H1 (cell line): Measurements from ENCODE around the gene FOXC1. TPM values are rescaled to one million over a fixed set of nuclear protein-coding genes. Genes with fewer than 3 reads are reported as not detected.

ENCODE experiments used
- CTCF ChIA-PET: fragments of 300-600 bp; sonication (Branson Sonifier 250); formaldehyde crosslinking; loops from one replicate; lab custom pipeline; 2021; ENCODE audit not compliant: partially characterized antibody; lab: Charles Lee
- POLR2A ChIA-PET: fragments of 300-600 bp; sonication (Branson Sonifier 250); formaldehyde crosslinking; loops from one replicate; lab custom pipeline; 2021; ENCODE audit warnings: inconsistent platforms; ENCODE audit not compliant: partially characterized antibody; lab: Charles Lee
- DNase-seq, 2 experiments: peaks; one replicate each; pipeline versions ENCODE4 v3.0.0 to v3.0.0-alpha.2; 2010 to 2022; ENCODE audit warnings: low spot score in 2 of 2, low read depth in 1 of 2, mixed read lengths in 1 of 2
- FAIRE-seq: peaks from 2 replicates; lab custom pipeline; 2011; peaks lifted over from hg19 to GRCh38; lab: Jason Lieb, UNC
- H2AFZ ChIP-seq: 2 replicates; pipeline ENCODE4 v1.8.1; 2012; ENCODE audit warnings: low read length, inconsistent platforms
- H2AK5ac ChIP-seq: 2 replicates; pipeline ENCODE4 v1.6.1; 2013; ENCODE audit warnings: low read depth, low read length
- H2BK120ac ChIP-seq: replicated peaks from 2 replicates; pipeline ENCODE3; 2013; ENCODE audit warnings: low read depth, low read length, inconsistent platforms
- H2BK12ac ChIP-seq: 2 replicates; pipeline ENCODE4 v1.6.1; 2013; ENCODE audit warnings: low read depth, low read length
- H2BK15ac ChIP-seq: 2 replicates; pipeline ENCODE4 v1.6.1; 2013; ENCODE audit warnings: low read length
- H2BK20ac ChIP-seq: 2 replicates; pipeline ENCODE4 v1.6.1; 2013; ENCODE audit warnings: low read length
- H2BK5ac ChIP-seq: 2 replicates; pipeline ENCODE4 v1.6.1; 2013; ENCODE audit warnings: low read depth, low read length
- H3K14ac ChIP-seq: 2 replicates; pipeline ENCODE4 v1.6.1; 2013; ENCODE audit warnings: inconsistent platforms; ENCODE audit not compliant: insufficient read length
- H3K18ac ChIP-seq: 2 replicates; pipeline ENCODE4 v1.6.1; 2013; ENCODE audit warnings: low read length; ENCODE audit errors: extremely low read depth
- H3K23ac ChIP-seq: 2 replicates; pipeline ENCODE4 v1.6.1; 2013; ENCODE audit warnings: inconsistent platforms; ENCODE audit not compliant: insufficient read length
- H3K23me2 ChIP-seq: 2 replicates; pipeline ENCODE4 v1.6.1; 2013; ENCODE audit warnings: low read depth, low read length
- H3K27ac ChIP-seq: 2 replicates; pipeline ENCODE4 v1.6.1; 2011; ENCODE audit warnings: low read depth, low read length, inconsistent platforms
- H3K27me3 ChIP-seq, 4 experiments: replicated peaks in 1 of 4; 1 replicate in 1 of 4; 2 replicates in 3 of 4; pipeline versions ENCODE4 v1.6.1 to v1.8.1; 2011 to 2013; ENCODE audit warnings: low read length in 3 of 4, mild to moderate bottlenecking in 3 of 4, inconsistent platforms in 2 of 4, mixed read lengths in 2 of 4, moderate library complexity in 1 of 4; ENCODE audit not compliant: control insufficient read depth in 3 of 4, insufficient read depth in 3 of 4; ENCODE audit errors: extremely low read depth in 1 of 4
- H3K36me3 ChIP-seq, 4 experiments: 2 replicates each; pipeline versions ENCODE4 v1.6.1 to v1.8.1; 2011 to 2013; ENCODE audit warnings: mild to moderate bottlenecking in 4 of 4, low read length in 3 of 4, moderate library complexity in 2 of 4, control low read depth in 1 of 4, inconsistent platforms in 1 of 4; ENCODE audit not compliant: insufficient read depth in 4 of 4, control insufficient read depth in 2 of 4
- H3K4ac ChIP-seq: replicated peaks from 2 replicates; pipeline ENCODE3; 2013; ENCODE audit warnings: low read length, low read depth, mixed read lengths, inconsistent platforms; ENCODE audit not compliant: insufficient read length
- H3K4me1 ChIP-seq, 4 experiments: replicated peaks in 1 of 4; 1 replicate in 1 of 4; 2 replicates in 3 of 4; pipeline versions ENCODE4 v1.6.1 to v1.8.1; 2011 to 2013; ENCODE audit warnings: low read length in 3 of 4, inconsistent platforms in 2 of 4, mixed read lengths in 1 of 4; ENCODE audit not compliant: insufficient read depth in 4 of 4, control insufficient read depth in 3 of 4
- H3K4me2 ChIP-seq, 2 experiments: 2 replicates each; pipeline versions ENCODE4 v1.6.1 to v1.8.1; 2011 to 2013; ENCODE audit warnings: low read depth in 2 of 2, low read length in 2 of 2, control low read depth in 1 of 2, inconsistent platforms in 1 of 2, mild to moderate bottlenecking in 1 of 2; ENCODE audit not compliant: insufficient read depth in 1 of 2
- H3K4me3 ChIP-seq, 4 experiments: fragments of 200-600, 300-600 bp in 1 of 4; sonication (generic), shearing (Covaris generic), sonication (Bioruptor Twin) in 1 of 4; 2 replicates each; pipeline versions ENCODE4 v1.5.1 to v1.8.1; 2011 to 2016; ENCODE audit warnings: low read length in 4 of 4, low read depth in 3 of 4, control low read depth in 2 of 4, inconsistent platforms in 2 of 4, mild to moderate bottlenecking in 2 of 4, mixed read lengths in 1 of 4, moderate library complexity in 1 of 4; ENCODE audit not compliant: insufficient read depth in 2 of 4; ENCODE audit errors: extremely low read depth in 1 of 4
- H3K56ac ChIP-seq: replicated peaks from 2 replicates; pipeline ENCODE3; 2013; ENCODE audit warnings: low read depth, mild to moderate bottlenecking, mixed read lengths, low read length, inconsistent platforms; ENCODE audit not compliant: insufficient read length
- H3K79me1 ChIP-seq: 2 replicates; pipeline ENCODE4 v1.6.1; 2013; ENCODE audit warnings: low read depth, low read length, control low read depth
- H3K79me2 ChIP-seq, 2 experiments: 2 replicates each; pipeline versions ENCODE4 v1.6.1 to v1.8.1; 2012 to 2013; ENCODE audit warnings: low read length in 2 of 2, mild to moderate bottlenecking in 2 of 2, inconsistent platforms in 1 of 2; ENCODE audit not compliant: insufficient read depth in 2 of 2, control insufficient read depth in 1 of 2
- H3K9ac ChIP-seq, 4 experiments: replicated peaks in 1 of 4; 1 replicate in 1 of 4; 2 replicates in 3 of 4; pipeline versions ENCODE4 v1.6.1 to v1.8.1; 2011 to 2013; ENCODE audit warnings: low read depth in 3 of 4, low read length in 3 of 4, control low read depth in 2 of 4, mild to moderate bottlenecking in 2 of 4, moderate library complexity in 2 of 4, inconsistent platforms in 1 of 4; ENCODE audit errors: extremely low read depth in 1 of 4
- H3K9me3 ChIP-seq, 2 experiments: 2 replicates each; pipeline versions ENCODE4 v1.6.1 to v1.8.1; 2012 to 2013; ENCODE audit warnings: mild to moderate bottlenecking in 2 of 2, moderate library complexity in 2 of 2, control low read depth in 1 of 2, inconsistent platforms in 1 of 2, low read depth in 1 of 2, low read length in 1 of 2, mixed read lengths in 1 of 2; ENCODE audit not compliant: insufficient read depth in 2 of 2
- H4K20me1 ChIP-seq, 2 experiments: replicated peaks in 1 of 2; 2 replicates each; pipeline versions ENCODE3 to v1.8.1; 2011 to 2013; ENCODE audit warnings: inconsistent platforms in 2 of 2, low read length in 2 of 2, mild to moderate bottlenecking in 1 of 2; ENCODE audit not compliant: insufficient read depth in 2 of 2, control insufficient read depth in 1 of 2
- H4K5ac ChIP-seq: 2 replicates; pipeline ENCODE4 v1.6.1; 2013; ENCODE audit warnings: low read length, low read depth, mixed read lengths, inconsistent platforms; ENCODE audit not compliant: insufficient read length
- H4K8ac ChIP-seq: 2 replicates; pipeline ENCODE4 v1.8.0; 2013; ENCODE audit warnings: mild to moderate bottlenecking, moderate library complexity, low read length, inconsistent platforms; ENCODE audit not compliant: insufficient read depth; ENCODE audit errors: extremely low read depth
- H4K91ac ChIP-seq: replicated peaks from 2 replicates; pipeline ENCODE3; 2013; ENCODE audit warnings: low read length, mixed read lengths, inconsistent platforms; ENCODE audit not compliant: insufficient read length
- BACH1 ChIP-seq: IDR thresholded peaks from 2 replicates; pipeline ENCODE4 v1.6.1; 2012; ENCODE audit warnings: low read length, improper control_type of control experiment
- BRCA1 ChIP-seq: IDR thresholded peaks from 2 replicates; pipeline ENCODE4 v1.6.1; 2012; ENCODE audit warnings: low read depth, low read length, improper control_type of control experiment
- CEBPB ChIP-seq: IDR thresholded peaks from 2 replicates; pipeline ENCODE4 v1.6.1; 2012; ENCODE audit warnings: low read depth, low read length
- CHD2 ChIP-seq: IDR thresholded peaks from 2 replicates; pipeline ENCODE4 v1.6.1; 2012; ENCODE audit warnings: low read length, improper control_type of control experiment
- KDM5A ChIP-seq: fragments of 200-600 bp; IDR thresholded peaks from 2 replicates; pipeline ENCODE4 v1.7.1; 2012; ENCODE audit warnings: mild to moderate bottlenecking, low read length, inconsistent platforms, mixed read lengths
- MAX ChIP-seq: IDR thresholded peaks from 2 replicates; pipeline ENCODE4 v1.6.1; 2012; ENCODE audit warnings: inconsistent platforms
- NANOG ChIP-seq: IDR thresholded peaks from 2 replicates; pipeline ENCODE4 v1.6.1; 2011; ENCODE audit warnings: low read length, low read depth, mild to moderate bottlenecking, inconsistent platforms; ENCODE audit not compliant: insufficient read depth, poor library complexity, severe bottlenecking
- POLR2A ChIP-seq, 2 experiments: IDR thresholded peaks; 1 replicate in 1 of 2; 2 replicates in 1 of 2; pipeline ENCODE4 v1.6.1; 2011; ENCODE audit warnings: low read depth in 2 of 2, low read length in 2 of 2, mild to moderate bottlenecking in 2 of 2; ENCODE audit errors: control extremely low read depth in 1 of 2
- RAD21 ChIP-seq, 2 experiments: IDR thresholded peaks in 1 of 2; conservative IDR thresholded peaks in 1 of 2; 2 replicates each; pipeline ENCODE4 v1.6.1; 2011; ENCODE audit warnings: low read depth in 2 of 2, low read length in 2 of 2, improper control_type of control experiment in 1 of 2, inconsistent platforms in 1 of 2, mild to moderate bottlenecking in 1 of 2, moderate library complexity in 1 of 2
- SP2 ChIP-seq: IDR thresholded peaks from 2 replicates; pipeline ENCODE4 v1.6.1; 2012; ENCODE audit warnings: mild to moderate bottlenecking, low read length, inconsistent platforms
- SRF ChIP-seq: IDR thresholded peaks from 2 replicates; pipeline ENCODE4 v1.6.1; 2011; ENCODE audit warnings: mild to moderate bottlenecking, low read depth, low read length, moderate library complexity
- TEAD4 ChIP-seq: IDR thresholded peaks from 2 replicates; pipeline ENCODE4 v1.6.1; 2012; ENCODE audit warnings: low read depth, low read length, inconsistent platforms, mixed read lengths
- USF2 ChIP-seq: IDR thresholded peaks from 2 replicates; pipeline ENCODE4 v1.6.1; 2011; ENCODE audit warnings: low read length, improper control_type of control experiment
- WGBS, 2 experiments: shearing (Covaris generic) in 1 of 2; methylation state at CpG; one replicate each; pipeline versions ENCODE4 v1.1.6 to v1.1.7; 2013 to 2015; ENCODE audit warnings: low lambda C conversion rate in 2 of 2, mixed read lengths in 2 of 2, inconsistent platforms in 1 of 2, low coverage in 1 of 2, missing lambda C conversion rate in 1 of 2; ENCODE audit not compliant: insufficient replicate concordance in 2 of 2, insufficient coverage in 1 of 2, insufficient read length in 1 of 2; ENCODE audit errors: extremely low coverage in 1 of 2, missing lambda C conversion rate in 1 of 2; 5-methylcytosine and 5-hydroxymethylcytosine counted together
- polyA plus RNA-seq, 7 experiments: library from polyadenylated mRNA; depleted of rRNA in 3 of 7; stranded (reverse) in 5 of 7; unstranded in 2 of 7; fragments of >200 nt in 5 of 7; fragments of 200-250 nt in 2 of 7; gene quantifications; 1 replicate in 5 of 7; 2 replicates in 1 of 7; 4 replicates in 1 of 7; pipeline versions ENCODE4 v1.2.1 to v1.2.3, GENCODE V29; 2011 to 2013; ENCODE audit warnings: missing spikeins in 2 of 7, mixed read lengths in 2 of 7
- total RNA-seq: library from RNA; stranded (reverse); fragmentation: NEBNext Ultra II Directional; extraction: Animal tissue kit (Norgen Biotek cat#: 25700); gene quantifications from 2 replicates; pipeline ENCODE4 v1.2.1, GENCODE V29; 2021

The FOXC1 gene
- total and polyA plus RNA-seq, 2 of the 8 experiments (the other 6 are each of a cell fraction or from before 2014, with no cell fraction given), result 0.22 TPM; not detected in 1

- H3K36me3 ChIP-seq, result no peaks in the 10 kb centered on the region
- no peaks in the 10 kb centered on the region for H3K79me1 ChIP-seq
- H4K91ac ChIP-seq, result no peak overlapping the region
- H4K20me1 ChIP-seq, result peaks cover 0 to 3% of the 10 kb centered on the region in 2 experiments
- POLR2A ChIA-PET, result no interaction called here
- H3K56ac ChIP-seq, result no peak overlapping the region
- CTCF ChIA-PET, result interaction anchor here (0.6 to 2.5 kb wide), 3 partner anchors 11 to 619 kb away, joined by 4 to 13 read pairs (median 5); no protein-coding TSS in a partner anchor
- no peak overlapping the region for H2BK120ac ChIP-seq
- no peak overlapping the region for H2BK5ac ChIP-seq
- H3K27me3 ChIP-seq, result no peaks in the 10 kb centered on the region
- FAIRE-seq (no peak), DNase-seq (peak in 1 of 2 experiments; percentile 4)
- H3K79me2 ChIP-seq, result no peaks in the 10 kb centered on the region
- H4K5ac ChIP-seq, result no peak overlapping the region
- H2BK20ac ChIP-seq, result no peak overlapping the region
- H3K27ac ChIP-seq, result no peak overlapping the region
- no peak overlapping the region for H3K18ac ChIP-seq
- no peak overlapping the region for H3K23ac ChIP-seq
- WGBS, 2 experiments, result 88% methylated on average over 14 of the region's 14 CpGs; no CpG with 5 or more reads in 1 of the 2 experiments
- H3K4me2 ChIP-seq, result no peak overlapping the region
- no peaks in the 10 kb centered on the region for H3K9me3 ChIP-seq
- no peak overlapping the region for H3K4ac ChIP-seq
- H3K4me1 ChIP-seq, result no peaks in the 10 kb centered on the region
- H2BK15ac ChIP-seq, result no peak overlapping the region
- H2BK12ac ChIP-seq, result no peak overlapping the region
- H4K8ac ChIP-seq, result no peak overlapping the region
- H3K4me3 ChIP-seq, result no peak overlapping the region
- no peak overlapping the region for H3K14ac ChIP-seq
- H2AK5ac ChIP-seq, result no peak overlapping the region
- no peak overlapping the region for H3K9ac ChIP-seq
- H2AFZ ChIP-seq, result no peak overlapping the region
- H3K23me2 ChIP-seq, result peaks cover 3% of the 10 kb centered on the region; the same call in 1 of the 2 replicates
- TF ChIP-seq BACH1, result no peak
- TF ChIP-seq MAX, result no peak
- TF ChIP-seq KDM5A, result no peak
- TF ChIP-seq POLR2A (IDR thresholded peaks at IDR 0.05; ENCODE audit: control extremely low read depth in 1 of 2, low read depth in 2 of 2, low read length in 2 of 2), result no peak
- no peak for TF ChIP-seq BRCA1
- no peak for TF ChIP-seq RAD21 (IDR thresholded peaks at IDR 0.05 in 1 of 2, conservative IDR thresholded peaks at IDR 0.05 in 1 of 2; ENCODE audit: low read depth in 2 of 2, low read length in 2 of 2)
- TF ChIP-seq SP2, result no peak
- TF ChIP-seq USF2, result no peak
- TF ChIP-seq TEAD4, result no peak
- TF ChIP-seq CEBPB, result no peak
- TF ChIP-seq CHD2, result no peak
- no peak for TF ChIP-seq SRF
- no peak for TF ChIP-seq NANOG
These were observed 24.6 kb upstream of the FOXC1 start for GRCh38 chr6:1584996-1585668.
